ENCODE measurements around the gene KRT6C. TPM values are rescaled to one million over a fixed set of nuclear protein-coding genes. Genes with fewer than 3 reads are reported as not detected.

The KRT6C gene
- total and polyA plus RNA-seq, 9 donors, result 0.17 TPM; not detected in 8

- WGBS, 3 donors, result 73 to 85% (median 85%) methylated on average over 5 of the region's 5 CpGs
- intact Hi-C loops (cut with DNase I), result no loop called here
Measured at GRCh38 chr12:52458861-52459260, 14.7 kb downstream of the KRT6C start.

DNA sequence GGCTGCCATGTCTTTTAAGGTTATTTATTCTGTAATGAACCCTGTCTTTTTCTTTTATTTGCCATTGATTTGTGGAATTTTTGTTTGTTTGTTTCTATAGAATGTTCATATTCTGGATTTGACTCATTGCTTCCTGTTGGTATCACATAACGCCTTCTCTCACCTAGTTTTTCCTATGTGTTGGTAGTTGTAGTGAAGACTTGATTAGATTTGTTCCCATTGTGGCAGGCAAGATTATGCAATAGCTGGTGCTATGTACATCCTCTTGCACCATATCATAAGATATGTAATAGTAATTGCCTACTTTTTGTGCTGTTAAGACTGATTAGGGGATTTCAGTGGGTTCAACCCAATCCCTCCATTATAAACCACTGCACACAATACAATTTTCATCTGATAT lies 17.8 kb downstream of the KRT6C start:
- Histone ChIP-seq H3K4me1 (ENCODE audit: insufficient read depth) (no peaks in the 10 kb centered on the region), H3K36me3 (no peaks in the 10 kb centered on the region), H3K27ac (no peak overlapping the region), H3K4me3 (no peak overlapping the region), H3K9me3 (no peaks in the 10 kb centered on the region), H3K27me3 (no peaks in the 10 kb centered on the region)
- TF ChIP-seq POLR2A (IDR thresholded peaks at IDR 0.05) (no peak), CTCF (IDR thresholded peaks at IDR 0.05) (no peak), EP300 (IDR thresholded peaks at IDR 0.05) (no peak)
- 78 to 93% (median 84%) methylated on average over 1 of the region's 1 CpG for WGBS, 3 donors
- no peak for DNase-seq
- intact Hi-C loops (cut with DNase I), result no loop called here

More at GRCh38 chr12:52458861-52459260, 14.7 kb downstream of the KRT6C start:
- TF ChIP-seq POLR2A (IDR thresholded peaks at IDR 0.05) (no peak), CTCF (IDR thresholded peaks at IDR 0.05) (no peak), EP300 (IDR thresholded peaks at IDR 0.05) (no peak)
- no peaks in the 10 kb centered on the region for H3K27me3 ChIP-seq
- H3K9me3 ChIP-seq, result no peaks in the 10 kb centered on the region
- DNase-seq, result no peak
- no peak overlapping the region for H3K27ac ChIP-seq
- no peaks in the 10 kb centered on the region for H3K36me3 ChIP-seq
- H3K4me1 ChIP-seq (ENCODE audit: insufficient read depth), result no peaks in the 10 kb centered on the region
- no peak overlapping the region for H3K4me3 ChIP-seq

GRCh38 chr12:52454411-52455201 lies 19.0 kb downstream of the KRT6C start:
- WGBS, 3 donors, result 49 to 59% (median 53%) methylated on average over 3 of the region's 3 CpGs
- H3K27ac ChIP-seq, result no peak overlapping the region
- no peak overlapping the region for H3K4me3 ChIP-seq
- H3K9me3 ChIP-seq, result no peaks in the 10 kb centered on the region
- no peaks in the 10 kb centered on the region for H3K4me1 ChIP-seq (ENCODE audit: insufficient read depth)
- TF ChIP-seq CTCF (IDR thresholded peaks at IDR 0.05) (no peak), EP300 (IDR thresholded peaks at IDR 0.05) (no peak), POLR2A (IDR thresholded peaks at IDR 0.05) (no peak)
- H3K27me3 ChIP-seq, result no peaks in the 10 kb centered on the region
- no peak for DNase-seq
- no peaks in the 10 kb centered on the region for H3K36me3 ChIP-seq
- intact Hi-C loops (cut with DNase I), result no loop called here

DNA sequence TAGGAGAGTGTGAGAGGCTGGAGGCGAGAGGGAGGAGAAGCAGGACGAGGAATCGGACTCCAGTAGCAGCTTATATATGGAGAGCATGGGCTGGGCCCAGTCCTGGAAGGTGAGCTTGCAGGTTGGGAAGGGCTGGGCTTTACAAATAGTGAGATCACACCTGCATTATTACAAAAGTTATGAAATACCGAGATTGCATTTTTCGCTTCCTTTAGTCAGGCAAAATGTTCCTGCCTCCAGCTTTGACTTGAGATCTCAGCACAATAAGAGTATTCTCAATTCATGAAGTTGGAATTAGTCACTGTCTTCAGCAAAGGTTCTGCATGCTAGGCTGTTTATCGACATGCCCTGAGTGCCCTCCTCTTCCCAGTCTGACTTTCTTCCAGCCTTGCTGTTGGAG lies 21.5 kb downstream of the KRT6C start, which contains the start of gene KRT6B:
Gene KRT6B, minus strand, starts transcription at position 46 of the 400 bp plus-strand sequence. CDS start 68 bp downstream, outside the sequence.
- Histone ChIP-seq H3K4me3 (no peak within 1 kb of the TSS), H3K27ac (no peak within 1 kb of the TSS), H3K27me3 (no peaks in the 10 kb centered on the region), H3K9me3 (no peaks in the 10 kb centered on the region), H3K36me3 (no peaks in the 10 kb centered on the region), H3K4me1 (ENCODE audit: insufficient read depth) (no peaks in the 10 kb centered on the region)
- no peak for TF ChIP-seq POLR2A (IDR thresholded peaks at IDR 0.05)
- no peak for TF ChIP-seq EP300 (IDR thresholded peaks at IDR 0.05)
- no peak for TF ChIP-seq CTCF (IDR thresholded peaks at IDR 0.05)
- intact Hi-C loops (cut with DNase I), result no loop called here
- DNase-seq, result no peak
- WGBS, 3 donors, result 86 to 92% (median 87%) methylated on average over 6 of the region's 6 CpGs
